ENCODE data around the gene KRTAP26-1.
A peak's percentile ranks its signal among the peaks of the same experiment; 100 is the strongest.

The KRTAP26-1 gene, protein sequence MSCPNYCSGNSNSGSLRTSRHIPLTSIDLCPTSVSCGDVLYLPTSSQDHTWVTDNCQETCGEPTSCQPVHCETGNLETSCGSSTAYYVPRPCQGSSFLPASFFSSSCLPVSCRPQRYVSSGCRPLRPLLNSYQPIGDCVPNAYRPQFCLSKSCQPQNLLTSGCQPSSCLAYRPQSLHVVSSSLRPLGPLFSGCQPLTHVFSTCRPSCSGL

GRCh38 chr21:30320215-30320614 lies at the start of gene KRTAP26-1:
Gene KRTAP26-1 (minus strand): TSS chr21:30320315. CDS start chr21:30320035, 280 bp downstream.
- no peak for DNase-seq

DNA sequence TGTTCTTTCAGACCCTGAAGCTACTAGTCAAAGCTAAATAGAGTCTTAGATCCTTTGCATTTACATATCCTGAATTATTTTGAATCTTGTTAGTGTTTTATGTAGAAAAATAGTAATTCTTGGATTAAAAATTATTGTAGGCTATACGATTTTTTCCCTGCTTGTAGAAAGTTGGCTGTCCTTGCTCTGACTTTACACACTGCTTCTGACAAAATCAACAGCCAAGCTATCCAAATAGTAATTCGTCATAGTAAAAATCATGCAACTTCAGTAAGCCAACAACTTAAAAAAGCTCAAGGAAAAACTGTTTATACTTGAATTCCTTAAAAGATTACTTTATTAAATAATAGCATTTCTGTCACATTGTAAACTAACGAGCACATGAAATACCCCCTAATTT lies 35.8 kb upstream of the KRTAP26-1 start:
- no peak for DNase-seq

DNA sequence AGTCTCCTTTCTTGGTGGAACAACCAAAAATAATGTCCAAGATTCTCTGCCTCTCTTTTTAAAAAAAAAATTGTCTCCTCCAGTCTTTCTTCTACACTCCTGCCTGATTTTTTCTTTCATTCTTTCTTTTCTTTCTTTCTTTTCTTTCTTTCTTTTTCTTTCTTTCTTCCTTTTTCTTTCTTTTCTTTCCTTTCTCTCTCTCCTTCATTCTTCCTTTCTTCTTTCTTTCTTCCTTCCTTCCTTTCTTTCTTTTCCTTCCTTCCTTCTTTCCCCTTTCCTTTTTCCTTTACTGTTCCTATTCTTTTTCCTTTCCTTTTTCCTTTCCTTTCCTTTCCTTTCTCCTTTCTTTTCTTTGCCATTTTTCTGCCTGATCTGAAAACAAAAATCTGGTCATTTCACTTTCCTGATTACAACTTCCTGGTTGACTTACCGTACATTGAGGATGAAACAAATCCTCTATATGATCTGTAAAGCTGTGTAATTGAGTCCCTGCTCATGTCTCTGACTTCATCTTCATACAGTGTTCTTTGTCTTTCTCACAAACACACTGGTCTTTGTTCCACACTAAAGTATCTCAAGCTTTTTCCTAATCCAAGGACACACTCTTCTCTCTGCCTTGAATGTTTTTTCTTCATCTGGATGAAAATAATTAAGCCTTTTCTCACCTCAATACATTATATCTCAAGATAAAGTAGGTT lies 34.3 kb upstream of the KRTAP26-1 start:
- no peak for DNase-seq

DNA sequence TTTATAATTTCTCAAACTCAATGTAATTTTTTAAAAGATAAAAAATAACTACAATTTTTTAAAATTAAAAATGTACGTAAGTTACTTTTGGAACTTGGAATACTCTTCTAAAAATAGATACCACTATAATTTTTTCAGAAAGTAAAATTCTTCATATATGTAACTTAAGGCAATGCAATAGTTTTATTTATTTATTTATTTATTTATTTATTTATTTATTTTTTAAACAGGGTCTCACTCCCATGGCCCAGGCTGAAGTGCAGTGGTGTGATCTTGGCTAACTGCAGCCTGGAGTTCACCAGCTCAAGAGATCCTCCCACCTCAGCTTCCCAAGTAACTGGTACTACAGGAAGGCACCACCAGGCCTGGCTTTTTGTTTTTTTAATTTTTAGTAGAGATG lies 31.4 kb upstream of the KRTAP26-1 start:
- DNase-seq = no peak

- no peak for DNase-seq
Observed at GRCh38 chr21:30349572-30349971, 29.5 kb upstream of the KRTAP26-1 start.

DNA sequence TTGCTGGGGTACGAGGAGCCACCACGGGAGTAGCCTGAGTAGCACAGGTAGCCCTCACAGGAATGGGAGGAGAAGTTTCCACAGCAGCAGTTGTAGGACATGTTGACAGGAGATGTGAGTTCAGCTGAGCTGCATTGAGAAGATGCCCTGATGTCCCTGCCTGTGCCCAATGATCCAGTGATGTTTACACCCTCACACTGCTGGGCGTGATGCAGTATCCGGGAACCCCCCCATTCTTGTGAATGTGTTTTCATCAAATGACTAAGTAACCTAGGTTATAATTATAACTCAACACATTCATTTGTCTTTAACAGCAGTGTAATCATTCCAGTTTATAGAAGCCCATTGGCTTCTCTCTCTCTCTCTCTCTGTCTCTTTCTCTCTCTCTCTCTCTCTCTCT lies 28.4 kb upstream of the KRTAP26-1 start, which contains the start of gene KRTAP23-1:
Gene KRTAP23-1 (minus strand): TSS at position 101 of the 400 bp plus-strand sequence. CDS start 0 bp downstream, at position 101.
- no peak for DNase-seq

DNA sequence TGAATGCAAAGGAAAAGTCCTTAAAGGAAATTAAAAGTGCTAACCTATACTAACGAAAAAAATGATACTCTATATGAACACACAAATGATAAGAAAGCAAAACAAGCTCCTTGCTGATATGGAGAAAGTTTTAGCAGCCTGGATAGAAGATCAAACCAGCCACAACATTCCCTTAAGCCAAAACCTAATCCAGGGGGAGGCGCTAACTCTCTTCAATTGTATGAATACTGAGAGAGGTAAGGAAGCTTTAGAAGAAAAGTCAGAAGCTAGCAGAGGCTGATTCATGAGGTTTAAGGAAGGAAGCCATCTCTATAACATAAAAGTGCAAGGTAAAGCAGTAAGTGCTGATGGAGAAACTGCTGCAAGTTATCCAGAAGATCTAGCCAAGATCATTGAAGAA lies 24.9 kb upstream of the KRTAP26-1 start:
- no peak for DNase-seq

GRCh38 chr21:30340714-30341573 lies 20.8 kb upstream of the KRTAP26-1 start:
- peak; percentile 33 for DNase-seq

- DNase-seq = no peak
Observed at GRCh38 chr21:30338717-30339116, 18.6 kb upstream of the KRTAP26-1 start.

DNA sequence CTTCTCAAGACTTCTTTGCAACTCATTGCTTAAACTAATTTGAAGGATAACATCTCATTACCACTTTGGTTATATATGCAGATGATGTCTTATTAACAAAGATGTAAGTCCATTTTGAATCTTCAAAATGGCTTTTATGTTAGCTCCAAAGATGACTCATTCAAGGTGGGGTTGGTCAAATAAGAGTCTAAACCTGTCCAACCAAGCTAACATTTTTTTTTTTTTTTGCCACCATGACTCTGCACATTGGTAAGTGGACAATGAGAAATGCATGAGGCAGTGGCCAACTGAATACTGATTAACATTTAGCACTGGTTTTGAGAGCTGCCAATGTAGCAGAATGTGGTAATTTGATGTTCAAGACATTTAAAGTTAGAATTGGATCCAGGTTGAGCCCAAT lies 17.7 kb upstream of the KRTAP26-1 start:
- no peak for DNase-seq

- DNase-seq = no peak
Observed at GRCh38 chr21:30337276-30337744, 17.2 kb upstream of the KRTAP26-1 start, which contains the start of gene KRTAP27-1. Gene KRTAP27-1 (minus strand): TSS chr21:30337694. CDS start chr21:30337668, 26 bp downstream.

DNA sequence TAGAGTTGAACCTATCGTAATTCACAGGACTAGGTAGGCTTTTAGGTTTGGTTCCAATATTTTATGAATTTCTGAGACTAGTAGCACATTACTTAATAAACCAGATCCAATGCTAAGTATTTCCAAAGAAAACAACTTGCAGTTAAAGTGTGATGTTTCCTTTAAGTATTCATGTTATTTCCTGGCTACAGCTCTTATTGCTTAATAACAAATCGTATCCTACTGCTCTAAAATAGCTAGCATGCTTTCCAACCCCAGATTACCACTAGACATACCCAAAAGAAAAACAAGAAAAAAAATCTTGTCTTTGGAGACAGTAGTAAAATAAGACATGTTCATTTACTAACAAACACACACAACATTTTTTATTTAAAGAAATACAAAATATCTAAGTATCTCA lies 16.5 kb upstream of the KRTAP26-1 start:
- no peak for DNase-seq

GRCh38 chr21:30333736-30334135 lies 13.6 kb upstream of the KRTAP26-1 start:
- no peak for DNase-seq

- DNase-seq = no peak
Observed at GRCh38 chr21:30332681-30333080, 12.6 kb upstream of the KRTAP26-1 start.

- DNase-seq = no peak
Observed at GRCh38 chr21:30329203-30329875, 9.2 kb upstream of the KRTAP26-1 start.

GRCh38 chr21:30326390-30326789 lies 6.3 kb upstream of the KRTAP26-1 start:
- no peak for DNase-seq

DNA sequence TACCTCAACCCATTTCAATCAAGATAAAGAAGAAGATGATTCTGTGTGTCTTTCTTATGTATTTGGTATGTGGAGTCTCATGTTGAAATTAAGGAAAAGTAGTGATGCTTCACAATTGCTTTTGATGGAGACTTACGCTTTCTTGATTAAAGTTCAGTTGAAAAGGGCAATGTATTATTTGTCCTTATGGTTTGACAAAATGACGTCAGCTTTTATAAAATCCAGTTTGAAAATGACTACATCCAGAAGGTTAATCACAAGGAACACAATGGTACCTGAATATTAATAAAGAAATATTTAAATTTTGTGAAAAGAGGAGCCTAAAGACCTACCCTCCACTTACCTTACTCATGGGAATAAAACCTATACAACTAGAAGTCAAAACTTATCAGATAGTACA lies 4.4 kb downstream of the KRTAP26-1 start:
- DNase-seq = no peak

- DNase-seq = peak; percentile 36
Observed at GRCh38 chr21:30306884-30307283, 13.2 kb downstream of the KRTAP26-1 start.

DNA sequence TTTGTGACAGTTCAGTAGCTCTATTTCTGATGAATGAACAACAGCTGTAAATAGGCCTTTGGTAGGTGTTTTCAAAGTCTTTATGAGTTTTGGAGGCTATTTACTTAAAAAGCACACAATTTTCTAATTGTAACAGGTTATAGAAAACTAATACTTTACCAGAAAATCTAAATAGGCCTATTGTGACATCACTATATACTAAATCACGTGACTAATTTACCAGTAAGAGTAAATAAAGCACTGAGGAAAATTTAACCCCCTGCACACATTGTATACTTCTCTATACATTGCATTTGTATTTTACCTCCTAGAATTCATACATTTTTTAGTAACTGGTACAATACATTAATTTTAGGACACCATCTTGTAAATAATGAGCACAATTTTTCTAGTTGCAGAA lies 15.0 kb downstream of the KRTAP26-1 start:
- no peak for DNase-seq

- no peak for DNase-seq
Observed at GRCh38 chr21:30289215-30289614, 30.9 kb downstream of the KRTAP26-1 start, which contains the start of gene KRTAP25-1. Gene KRTAP25-1 (minus strand): TSS chr21:30289514. CDS start chr21:30289490, 24 bp downstream.

GRCh38 chr21:30282850-30283249 lies 37.3 kb downstream of the KRTAP26-1 start, which contains the start of gene KRTAP24-1:
Gene KRTAP24-1 (minus strand): TSS chr21:30282950. CDS start chr21:30282932, 18 bp downstream.
- no peak for DNase-seq

DNA sequence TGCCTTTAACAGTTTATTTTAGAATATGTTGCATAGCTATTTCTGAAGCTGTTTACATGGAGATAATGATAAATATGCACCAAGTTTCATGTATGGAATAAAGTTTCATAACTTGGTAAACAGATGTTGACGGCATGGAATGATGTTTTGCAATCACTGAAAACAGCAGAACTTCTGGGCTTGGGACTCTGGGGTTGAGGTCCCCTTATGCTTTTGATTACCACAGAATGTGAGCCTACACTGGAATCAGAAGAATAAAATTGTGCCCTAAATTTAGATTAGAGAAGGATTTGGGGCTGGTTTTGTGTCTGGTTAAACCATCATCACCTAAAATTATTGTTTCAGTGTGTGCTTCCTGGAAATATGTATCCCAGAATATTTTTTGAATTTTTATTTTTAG lies 48.5 kb downstream of the KRTAP26-1 start:
- DNase-seq = no peak

Measured in NCI-H1092 (cell line).